Bronchial epithelial cell (primary cell): ENCODE results near the gene XPA. TPM values are rescaled to one million over a fixed set of nuclear protein-coding genes. Genes with fewer than 3 reads are reported as not detected.

Experiments used
- DNase-seq: peaks from one replicate; pipeline ENCODE4 v3.0.0-alpha.2; 2010; ENCODE audit warnings: low read depth
- FAIRE-seq: peaks from 2 replicates; lab custom pipeline; 2011; peaks lifted over from hg19 to GRCh38; lab: Jason Lieb, UNC
- H3K27me3 ChIP-seq: 2 replicates; pipeline ENCODE4 v1.5.1; 2011; ENCODE audit warnings: low read length; ENCODE audit not compliant: control insufficient read depth, insufficient read depth
- H3K36me3 ChIP-seq: 2 replicates; pipeline ENCODE4 v1.5.1; 2011; ENCODE audit warnings: low read length; ENCODE audit not compliant: control insufficient read depth, insufficient read depth
- H3K4me3 ChIP-seq: 2 replicates; pipeline ENCODE4 v1.5.1; 2011; ENCODE audit warnings: mild to moderate bottlenecking, low read depth, low read length, control low read depth
- total RNA-seq: library from RNA; depleted of rRNA; stranded (reverse); fragments of >200 nt; gene quantifications from 2 replicates; pipeline ENCODE4 v1.2.1, GENCODE V29; 2014
- TF ChIP-seq, protein P1 (sequence below): IDR thresholded peaks from 2 replicates; pipeline ENCODE4 v1.5.1; 2011; ENCODE audit warnings: mild to moderate bottlenecking, moderate library complexity, low read length, control low read depth, inconsistent platforms; ENCODE audit not compliant: insufficient read depth, severe bottlenecking

XPA gene
- total RNA-seq, 1 donor from 2014 or later = 4.2 TPM

- H3K36me3 ChIP-seq = no peaks in the 10 kb centered on the region
- FAIRE-seq = no peak
- DNase-seq = peak; percentile 58
- TF ChIP-seq, protein P1, sequence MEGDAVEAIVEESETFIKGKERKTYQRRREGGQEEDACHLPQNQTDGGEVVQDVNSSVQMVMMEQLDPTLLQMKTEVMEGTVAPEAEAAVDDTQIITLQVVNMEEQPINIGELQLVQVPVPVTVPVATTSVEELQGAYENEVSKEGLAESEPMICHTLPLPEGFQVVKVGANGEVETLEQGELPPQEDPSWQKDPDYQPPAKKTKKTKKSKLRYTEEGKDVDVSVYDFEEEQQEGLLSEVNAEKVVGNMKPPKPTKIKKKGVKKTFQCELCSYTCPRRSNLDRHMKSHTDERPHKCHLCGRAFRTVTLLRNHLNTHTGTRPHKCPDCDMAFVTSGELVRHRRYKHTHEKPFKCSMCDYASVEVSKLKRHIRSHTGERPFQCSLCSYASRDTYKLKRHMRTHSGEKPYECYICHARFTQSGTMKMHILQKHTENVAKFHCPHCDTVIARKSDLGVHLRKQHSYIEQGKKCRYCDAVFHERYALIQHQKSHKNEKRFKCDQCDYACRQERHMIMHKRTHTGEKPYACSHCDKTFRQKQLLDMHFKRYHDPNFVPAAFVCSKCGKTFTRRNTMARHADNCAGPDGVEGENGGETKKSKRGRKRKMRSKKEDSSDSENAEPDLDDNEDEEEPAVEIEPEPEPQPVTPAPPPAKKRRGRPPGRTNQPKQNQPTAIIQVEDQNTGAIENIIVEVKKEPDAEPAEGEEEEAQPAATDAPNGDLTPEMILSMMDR = peak; percentile 78
- H3K4me3 ChIP-seq = no peak overlapping the region
- H3K27me3 ChIP-seq = no peaks in the 10 kb centered on the region
These were observed 13.4 kb upstream of the XPA start for GRCh38 chr9:97710356-97711222.

GRCh38 chr9:97706246-97706645, 9.1 kb upstream of the XPA start:
- FAIRE-seq (no peak), DNase-seq (peak; percentile 28)
- no peak overlapping the region for H3K4me3 ChIP-seq
- no peaks in the 10 kb centered on the region for H3K27me3 ChIP-seq
- H3K36me3 ChIP-seq = no peaks in the 10 kb centered on the region
- TF ChIP-seq, protein P1 = no peak

- TF ChIP-seq, protein P1 = no peak
- Histone ChIP-seq H3K4me3 (no peak overlapping the region), H3K27me3 (no peaks in the 10 kb centered on the region), H3K36me3 (no peaks in the 10 kb centered on the region)
- no peak for DNase-seq
- FAIRE-seq = no peak
These were observed 8.3 kb upstream of the XPA start for GRCh38 chr9:97705354-97705950.

DNA sequence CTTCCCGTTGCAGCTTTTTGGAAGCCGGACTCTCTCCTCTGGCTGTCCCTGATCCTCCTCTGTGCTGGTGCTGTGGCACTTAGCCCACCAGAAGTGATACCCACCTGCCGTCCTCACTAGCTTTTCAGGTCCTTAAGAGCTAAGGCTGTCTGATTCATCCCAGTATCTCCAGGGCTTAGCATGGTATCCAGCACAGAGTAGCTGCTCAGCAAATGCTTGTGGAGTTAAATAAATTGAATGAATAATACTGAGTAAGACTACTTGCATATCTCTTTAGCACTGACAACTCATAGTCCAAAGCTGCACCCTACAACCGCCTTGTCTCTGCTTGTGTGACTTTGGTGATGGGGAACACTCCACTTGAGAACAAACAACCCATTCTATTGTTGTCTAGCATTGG, 7.7 kb upstream of the XPA start:
- Histone ChIP-seq H3K27me3 (no peaks in the 10 kb centered on the region), H3K36me3 (no peaks in the 10 kb centered on the region), H3K4me3 (no peak overlapping the region)
- FAIRE-seq (no peak), DNase-seq (peak; percentile 62)
- TF ChIP-seq, protein P1 = no peak

DNA sequence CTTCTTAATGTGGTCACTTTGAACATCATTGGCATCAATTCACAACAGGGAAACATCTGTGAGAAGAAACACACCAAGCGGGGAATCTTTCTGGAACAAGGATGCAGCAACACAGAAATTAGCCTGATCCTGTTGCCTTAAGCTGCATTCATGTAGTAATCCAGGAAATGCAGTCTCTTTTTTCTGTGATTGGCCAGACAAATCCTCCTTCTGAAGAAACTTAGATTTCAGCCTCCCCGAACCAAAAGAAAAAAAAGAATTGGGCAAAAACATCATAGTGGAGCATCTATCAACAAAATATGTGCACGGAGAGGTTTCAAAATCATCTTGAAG, 7.2 kb upstream of the XPA start:
- Histone ChIP-seq H3K4me3 (no peak overlapping the region), H3K36me3 (no peaks in the 10 kb centered on the region), H3K27me3 (no peaks in the 10 kb centered on the region)
- TF ChIP-seq, protein P1 = no peak
- FAIRE-seq = no peak
- DNase-seq = no peak
